ENCODE measurements around the gene CR1. TPM values are rescaled to one million over a fixed set of nuclear protein-coding genes. Genes with fewer than 3 reads are reported as not detected.
"Not testable (repeated sequence)": the region's sequence is repeated elsewhere in the genome, so short reads cannot be mapped to it uniquely, and the experiment has no call there.

Gene CR1
- total and polyA plus RNA-seq, 3 donors from 2014 or later: 0.47 to 3.1 (median 1.4) TPM

- no peaks in the 10 kb centered on the region for H3K4me1 ChIP-seq
- H3K4me3 ChIP-seq: no peak overlapping the region
- H3K27ac ChIP-seq: no peak overlapping the region
- H3K36me3 ChIP-seq (ENCODE audit: low read depth, missing control alignments): no peaks in the 10 kb centered on the region
- intact Hi-C loops (cut with DNase I; ENCODE audit: low total_unique reads): no loop called here
- WGBS, 2 donors: 67 to 69% methylated on average over 7 of the region's 7 CpGs
- H3K27me3 ChIP-seq: no peaks in the 10 kb centered on the region
- peak; percentile 19 for DNase-seq
- no peaks in the 10 kb centered on the region for H3K9me3 ChIP-seq
- TF ChIP-seq CTCF (IDR thresholded peaks at IDR 0.05) (peak in 2 of 3 experiments; percentile 35 to 66), POLR2A (IDR thresholded peaks at IDR 0.05) (no peak)
Measured at GRCh38 chr1:207619871-207620542, 124.0 kb downstream of the CR1 start.

- no peak for TF ChIP-seq CTCF (IDR thresholded peaks at IDR 0.05)
- TF ChIP-seq POLR2A (IDR thresholded peaks at IDR 0.05): no peak
- Histone ChIP-seq H3K27me3 (no peaks in the 10 kb centered on the region), H3K27ac (no peak overlapping the region), H3K4me1 (no peaks in the 10 kb centered on the region), H3K9me3 (no peaks in the 10 kb centered on the region), H3K36me3 (ENCODE audit: low read depth, missing control alignments) (no peaks in the 10 kb centered on the region), H3K4me3 (no peak overlapping the region)
- no peak for DNase-seq
- intact Hi-C loops (cut with DNase I; ENCODE audit: low total_unique reads): no loop called here
- WGBS, 2 donors: 85 to 93% methylated on average over 2 of the region's 2 CpGs
Measured at GRCh38 chr1:207620543-207620893, 124.6 kb downstream of the CR1 start.

- 77 to 87% methylated on average over 1 of the region's 1 CpG for WGBS, 2 donors
- H3K27ac ChIP-seq; H3K36me3 ChIP-seq (ENCODE audit: low read depth, missing control alignments); DNase-seq; H3K9me3 ChIP-seq; intact Hi-C loops (cut with DNase I; ENCODE audit: low total_unique reads); H3K27me3 ChIP-seq; H3K4me1 ChIP-seq; H3K4me3 ChIP-seq: not testable (repeated sequence)
Measured at GRCh38 chr1:207625504-207626071, 129.6 kb downstream of the CR1 start.

- 94 to 95% methylated on average over 1 of the region's 1 CpG for WGBS, 2 donors
- TF ChIP-seq CTCF (IDR thresholded peaks at IDR 0.05) (no peak), POLR2A (IDR thresholded peaks at IDR 0.05) (no peak)
- H3K9me3 ChIP-seq: no peaks in the 10 kb centered on the region
- no peaks in the 10 kb centered on the region for H3K4me1 ChIP-seq
- no peak overlapping the region for H3K4me3 ChIP-seq
- H3K27ac ChIP-seq: no peak overlapping the region
- intact Hi-C loops (cut with DNase I; ENCODE audit: low total_unique reads): no loop called here
- DNase-seq: no peak
- H3K27me3 ChIP-seq: no peaks in the 10 kb centered on the region
- H3K36me3 ChIP-seq (ENCODE audit: low read depth, missing control alignments): no peaks in the 10 kb centered on the region
Measured at GRCh38 chr1:207626972-207627337, 131.0 kb downstream of the CR1 start.

DNA sequence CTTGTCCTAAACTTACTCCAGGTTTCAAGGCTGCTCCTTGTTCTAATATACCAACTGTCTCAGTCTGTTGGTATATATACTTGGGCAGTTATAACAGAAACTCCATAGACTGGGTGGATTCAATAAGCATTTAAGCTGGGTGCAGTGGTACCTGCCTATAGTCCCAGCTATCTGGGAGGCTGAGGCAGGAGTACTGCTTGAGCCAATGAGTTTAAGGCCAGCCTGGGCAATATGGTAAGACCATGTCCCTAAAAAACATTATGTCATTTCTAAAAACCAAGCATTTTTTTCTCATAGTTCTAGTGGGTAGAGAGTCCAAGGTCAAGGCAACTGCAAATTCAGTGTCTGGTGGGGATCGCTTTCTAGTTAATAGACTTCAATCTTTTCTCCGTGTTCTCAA, 131.5 kb downstream of the CR1 start:
- no peaks in the 10 kb centered on the region for H3K36me3 ChIP-seq (ENCODE audit: low read depth, missing control alignments)
- no peaks in the 10 kb centered on the region for H3K9me3 ChIP-seq
- DNase-seq: no peak
- TF ChIP-seq POLR2A (IDR thresholded peaks at IDR 0.05) (no peak), CTCF (IDR thresholded peaks at IDR 0.05) (no peak)
- no peaks in the 10 kb centered on the region for H3K4me1 ChIP-seq
- 73 to 80% methylated on average over 2 of the region's 2 CpGs for WGBS, 2 donors
- no peaks in the 10 kb centered on the region for H3K27me3 ChIP-seq
- intact Hi-C loops (cut with DNase I; ENCODE audit: low total_unique reads): no loop called here
- H3K27ac ChIP-seq: no peak overlapping the region
- H3K4me3 ChIP-seq: no peak overlapping the region

All from testis (tissue), 3 donors.